GM06990 (cell line): ENCODE measurements around the gene COQ6.
"Not testable (repeated sequence)": the region's sequence is repeated elsewhere in the genome, so short reads cannot be mapped to it uniquely, and the experiment has no call there.

Experiments used
- DNase-seq: peaks from one replicate; pipeline ENCODE4 v3.0.0-alpha.2; 2011; ENCODE audit not compliant: insufficient read length; ENCODE audit errors: extremely low read depth
- H3K27me3 ChIP-seq: replicated peaks from 2 replicates; pipeline ENCODE4 v1.6.0; 2011; ENCODE audit warnings: low read length; ENCODE audit not compliant: control insufficient read depth, insufficient read depth
- H3K36me3 ChIP-seq: 2 replicates; pipeline ENCODE4 v1.5.1; 2011; ENCODE audit warnings: low read length; ENCODE audit not compliant: control insufficient read depth, insufficient read depth
- H3K4me3 ChIP-seq: replicated peaks from 2 replicates; pipeline ENCODE4 v1.5.1; 2011; ENCODE audit warnings: low read depth, mild to moderate bottlenecking, control low read depth, low read length
- TF ChIP-seq, protein P1 (sequence below): IDR thresholded peaks from 2 replicates; pipeline ENCODE4 v1.5.1; 2011; ENCODE audit warnings: low read length, control low read depth, mild to moderate bottlenecking, inconsistent platforms; ENCODE audit not compliant: insufficient read depth, poor library complexity, severe bottlenecking

The COQ6 gene

DNA sequence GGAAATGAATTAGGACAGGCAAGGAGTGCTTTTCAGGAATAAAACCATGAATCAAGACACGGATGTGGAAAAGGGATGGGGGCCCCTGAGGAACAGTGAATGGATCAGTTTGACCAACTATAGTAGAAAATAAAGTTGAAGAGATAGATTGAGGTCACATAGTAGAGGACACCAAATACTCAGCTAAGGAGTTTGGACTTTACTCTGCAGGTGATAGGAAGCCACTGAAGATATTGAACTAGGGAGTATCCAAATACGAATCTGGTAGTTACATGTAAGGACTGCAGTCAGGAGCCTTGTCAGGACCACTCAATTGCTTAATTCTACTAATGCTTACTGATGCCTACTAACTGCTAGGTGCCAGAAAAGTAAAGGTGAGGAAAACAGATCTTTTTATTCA lies 48.6 kb downstream of the COQ6 start:
- TF ChIP-seq, protein P1, sequence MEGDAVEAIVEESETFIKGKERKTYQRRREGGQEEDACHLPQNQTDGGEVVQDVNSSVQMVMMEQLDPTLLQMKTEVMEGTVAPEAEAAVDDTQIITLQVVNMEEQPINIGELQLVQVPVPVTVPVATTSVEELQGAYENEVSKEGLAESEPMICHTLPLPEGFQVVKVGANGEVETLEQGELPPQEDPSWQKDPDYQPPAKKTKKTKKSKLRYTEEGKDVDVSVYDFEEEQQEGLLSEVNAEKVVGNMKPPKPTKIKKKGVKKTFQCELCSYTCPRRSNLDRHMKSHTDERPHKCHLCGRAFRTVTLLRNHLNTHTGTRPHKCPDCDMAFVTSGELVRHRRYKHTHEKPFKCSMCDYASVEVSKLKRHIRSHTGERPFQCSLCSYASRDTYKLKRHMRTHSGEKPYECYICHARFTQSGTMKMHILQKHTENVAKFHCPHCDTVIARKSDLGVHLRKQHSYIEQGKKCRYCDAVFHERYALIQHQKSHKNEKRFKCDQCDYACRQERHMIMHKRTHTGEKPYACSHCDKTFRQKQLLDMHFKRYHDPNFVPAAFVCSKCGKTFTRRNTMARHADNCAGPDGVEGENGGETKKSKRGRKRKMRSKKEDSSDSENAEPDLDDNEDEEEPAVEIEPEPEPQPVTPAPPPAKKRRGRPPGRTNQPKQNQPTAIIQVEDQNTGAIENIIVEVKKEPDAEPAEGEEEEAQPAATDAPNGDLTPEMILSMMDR = no peak
- H3K27me3 ChIP-seq = no peaks in the 10 kb centered on the region

DNA sequence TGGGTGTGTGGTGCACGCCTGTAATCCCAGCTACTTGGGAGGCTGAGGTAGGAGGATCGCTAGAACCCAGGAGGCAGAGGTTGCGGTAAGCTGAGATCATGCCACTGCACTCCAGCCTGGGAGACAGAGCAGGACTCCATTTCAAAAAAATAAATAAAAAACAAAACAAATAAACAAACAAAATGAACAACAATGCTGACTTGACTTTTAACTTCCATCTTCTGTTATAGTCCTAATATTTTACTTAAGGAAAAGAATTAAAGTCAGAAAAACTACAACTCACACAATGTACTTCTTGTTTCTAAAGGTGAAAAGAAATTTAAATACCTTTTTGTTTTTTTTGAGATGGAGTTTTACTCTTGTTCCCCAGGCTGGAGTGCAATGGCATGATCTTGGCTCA lies 55.6 kb downstream of the COQ6 start:
- not testable (repeated sequence) for H3K4me3 ChIP-seq, H3K36me3 ChIP-seq, DNase-seq, H3K27me3 ChIP-seq

More for the DNA sequence above, 48.6 kb downstream of the COQ6 start:
- Histone ChIP-seq H3K4me3 (no peak overlapping the region), H3K36me3 (no peaks in the 10 kb centered on the region; the same call in 1 of the 2 replicates)
- DNase-seq = no peak

DNA sequence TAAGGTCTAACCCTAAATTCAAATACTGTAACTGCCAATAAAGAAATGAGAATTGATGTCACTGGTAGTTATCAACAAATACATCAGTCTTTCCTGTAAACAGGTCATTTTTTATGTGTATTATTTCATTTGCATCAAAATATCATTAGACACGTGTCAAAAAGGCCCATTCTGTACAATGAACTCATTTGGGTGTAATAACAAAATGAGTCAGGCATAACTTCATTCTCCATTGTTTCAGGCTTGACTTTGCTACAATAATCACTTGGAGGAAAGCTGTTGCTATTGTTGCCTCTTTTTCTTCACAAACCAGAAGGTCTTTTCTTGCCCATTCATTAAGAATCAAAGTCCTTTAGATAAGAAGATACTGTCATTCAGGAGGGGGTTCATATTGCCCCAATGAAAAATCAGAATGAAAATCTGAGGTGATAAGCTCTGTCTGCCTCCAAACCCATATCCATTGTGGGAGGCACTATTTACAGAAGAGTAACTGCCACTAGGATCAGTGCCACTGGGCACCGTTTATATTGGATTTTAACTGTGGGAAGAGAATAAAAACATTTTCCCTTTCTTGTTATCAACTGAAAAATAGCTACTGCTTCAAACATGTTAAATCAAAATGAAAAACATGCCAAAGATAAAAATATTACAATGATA lies 58.9 kb downstream of the COQ6 start:
- no peak overlapping the region for H3K4me3 ChIP-seq
- no peaks in the 10 kb centered on the region for H3K27me3 ChIP-seq
- TF ChIP-seq, protein P1 = no peak
- no peak for DNase-seq
- H3K36me3 ChIP-seq = no peaks in the 10 kb centered on the region; the same call in 1 of the 2 replicates
